ENCODE data around the gene IRX5.

Gene IRX5

GRCh38 chr16:54980821-54981220 lies 50.2 kb downstream of the IRX5 start:
- WGBS (ENCODE audit: insufficient coverage): 92% methylated on average over 4 of the region's 5 CpGs
- no peak for DNase-seq
- Histone ChIP-seq H3K27me3 (replicated peaks in 2 of 5; ENCODE audit: control insufficient read depth in 4 of 5, insufficient read depth in 5 of 5, low read length in 4 of 5) (no peaks in the 10 kb centered on the region), H3K4me3 (ENCODE audit: control insufficient read depth in 1 of 7, extremely low read depth in 1 of 7, insufficient read depth in 4 of 7, low read depth in 2 of 7, low read length in 6 of 7) (no peak overlapping the region), H3K36me3 (ENCODE audit: control insufficient read depth in 4 of 4, insufficient read depth in 4 of 4, low read length in 3 of 4) (no peaks in the 10 kb centered on the region), H3K4me1 (ENCODE audit: control extremely low read depth in 1 of 4, control insufficient read depth in 4 of 4, insufficient read depth in 4 of 4, low read length in 3 of 4) (peaks cover 0 to 18% (median 4%) of the 10 kb centered on the region in 4 experiments), H3K27ac (ENCODE audit: insufficient read depth in 1 of 2, low read depth in 1 of 2, low read length in 2 of 2, poor library complexity in 1 of 2, severe bottlenecking in 2 of 2) (no peak overlapping the region), H3K9me3 (ENCODE audit: control extremely low read depth in 1 of 5, control insufficient read depth in 4 of 5, insufficient read depth in 2 of 5, low read depth in 1 of 5, low read length in 4 of 5) (no peaks in the 10 kb centered on the region)
- ChIA-PET POLR2A (no interaction called here), CTCF (no interaction called here)

Data from common myeloid progenitor, CD34-positive (primary cell).